IMR-90 (cell line): ENCODE measurements around the gene PRKN. TPM values are rescaled to one million over a fixed set of nuclear protein-coding genes. Genes with fewer than 3 reads are reported as not detected.

ENCODE experiments used
- ATAC-seq: fragments of 200-7000 bp; cut with Tn5 transposase; 2 replicates; pipeline ENCODE4 v1.9.1; 2020; ENCODE audit warnings: low read depth, mild to moderate bottlenecking, moderate library complexity
- BruUV-seq: library from RNA; stranded (reverse); fragments of 400-500 nt; replicated peaks from 2 replicates; lab custom pipeline; 2021; lab: Mats Ljungman, UMichigan
- CTCF ChIA-PET: fragments of 300-600 bp; formaldehyde crosslinking; extraction: SDS; loops from one replicate; lab custom pipeline; 2021; ENCODE audit warnings: antibody characterized with exemption; lab: Yijun Ruan, JAX
- POLR2A ChIA-PET: fragments of 300-600 bp; sonication (Branson Sonifier 250); formaldehyde crosslinking; loops from one replicate; lab custom pipeline; 2022; ENCODE audit warnings: antibody characterized with exemption; ENCODE audit not compliant: unreplicated experiment; lab: Charles Lee
- DNase-seq: peaks from one replicate; pipeline ENCODE4 v3.0.0; 2013
- H2AFZ ChIP-seq: replicated peaks from 2 replicates; pipeline ENCODE3; 2013; ENCODE audit warnings: low read length, mild to moderate bottlenecking; ENCODE audit not compliant: poor library complexity
- H2AK5ac ChIP-seq: 2 replicates; pipeline ENCODE4 v1.6.1; 2013; ENCODE audit warnings: low read depth, low read length, inconsistent platforms
- H2AK9ac ChIP-seq: replicated peaks from 2 replicates; pipeline ENCODE3; 2013; ENCODE audit warnings: mild to moderate bottlenecking, low read depth, low read length, moderate library complexity; ENCODE audit not compliant: poor library complexity
- H2BK120ac ChIP-seq: 2 replicates; pipeline ENCODE4 v1.6.1; 2013; ENCODE audit warnings: low read depth, low read length, inconsistent platforms
- H2BK15ac ChIP-seq: 3 replicates; pipeline ENCODE4 v1.6.1; 2013; ENCODE audit warnings: low read depth, low read length, inconsistent platforms
- H2BK20ac ChIP-seq: 2 replicates; pipeline ENCODE4 v1.6.1; 2013; ENCODE audit warnings: low read depth, mild to moderate bottlenecking, inconsistent platforms, low read length, moderate library complexity
- H2BK5ac ChIP-seq: 2 replicates; pipeline ENCODE4 v1.6.1; 2013; ENCODE audit warnings: mild to moderate bottlenecking, low read depth, low read length, inconsistent platforms; ENCODE audit not compliant: poor library complexity, severe bottlenecking
- H3K14ac ChIP-seq: replicated peaks from 2 replicates; pipeline ENCODE4 v1.6.1; 2013; ENCODE audit warnings: low read depth, low read length, inconsistent platforms
- H3K18ac ChIP-seq: 2 replicates; pipeline ENCODE4 v1.6.1; 2013; ENCODE audit warnings: low read depth, low read length, control low read depth
- H3K23ac ChIP-seq: 2 replicates; pipeline ENCODE4 v1.6.1; 2013; ENCODE audit warnings: low read depth, low read length, inconsistent platforms
- H3K27ac ChIP-seq: 2 replicates; pipeline ENCODE4 v1.5.1; 2013; ENCODE audit warnings: mild to moderate bottlenecking, control low read depth, low read length; ENCODE audit not compliant: insufficient read depth
- H3K27me3 ChIP-seq: 2 replicates; pipeline ENCODE4 v1.6.1; 2013; ENCODE audit warnings: low read length; ENCODE audit not compliant: control insufficient read depth, insufficient read depth
- H3K36me3 ChIP-seq: 2 replicates; pipeline ENCODE4 v1.6.1; 2013; ENCODE audit warnings: low read length, mixed read lengths; ENCODE audit not compliant: control insufficient read depth, insufficient read depth
- H3K4ac ChIP-seq: 2 replicates; pipeline ENCODE4 v1.6.1; 2013; ENCODE audit warnings: low read depth, low read length, inconsistent platforms
- H3K4me1 ChIP-seq: 2 replicates; pipeline ENCODE4 v1.6.1; 2013; ENCODE audit warnings: low read length, mixed read lengths; ENCODE audit not compliant: control insufficient read depth, insufficient read depth
- H3K4me2 ChIP-seq: 2 replicates; pipeline ENCODE4 v1.6.1; 2013; ENCODE audit warnings: low read depth, mild to moderate bottlenecking, control low read depth, low read length, moderate library complexity
- H3K4me3 ChIP-seq: 2 replicates; pipeline ENCODE4 v1.5.1; 2013; ENCODE audit warnings: low read depth, mild to moderate bottlenecking, control low read depth, low read length, moderate library complexity; ENCODE audit not compliant: insufficient read depth
- H3K56ac ChIP-seq: 2 replicates; pipeline ENCODE4 v1.6.1; 2013; ENCODE audit warnings: low read length, inconsistent platforms; ENCODE audit not compliant: insufficient read depth; ENCODE audit errors: extremely low read depth
- H3K79me1 ChIP-seq, 2 experiments: 2 replicates each; pipeline ENCODE4 v1.6.1; 2013; ENCODE audit warnings: low read length in 2 of 2, inconsistent platforms in 1 of 2, low read depth in 1 of 2
- H3K9ac ChIP-seq: 2 replicates; pipeline ENCODE4 v1.6.1; 2013; ENCODE audit warnings: low read depth, low read length, control low read depth
- H3K9me1 ChIP-seq: 2 replicates; pipeline ENCODE4 v1.6.1; 2013; ENCODE audit warnings: low read length, inconsistent platforms; ENCODE audit not compliant: insufficient read depth
- H3K9me3 ChIP-seq: 2 replicates; pipeline ENCODE4 v1.6.1; 2013; ENCODE audit warnings: low read length; ENCODE audit not compliant: control insufficient read depth, insufficient read depth
- H4K20me1 ChIP-seq: 2 replicates; pipeline ENCODE4 v1.6.1; 2013; ENCODE audit warnings: low read length, inconsistent platforms; ENCODE audit not compliant: insufficient read depth
- H4K5ac ChIP-seq: 2 replicates; pipeline ENCODE4 v1.6.1; 2013; ENCODE audit warnings: mild to moderate bottlenecking, low read depth, low read length, control low read depth
- H4K8ac ChIP-seq, 2 experiments: 2 replicates each; pipeline ENCODE4 v1.6.1; 2013; ENCODE audit warnings: low read depth in 2 of 2, low read length in 2 of 2, control low read depth in 1 of 2, inconsistent platforms in 1 of 2
- H4K91ac ChIP-seq: 2 replicates; pipeline ENCODE4 v1.6.1; 2013; ENCODE audit warnings: low read depth, low read length, inconsistent platforms; ENCODE audit not compliant: insufficient read depth
- MAFK ChIP-seq: IDR thresholded peaks from 2 replicates; pipeline ENCODE4 v1.6.1; 2012; ENCODE audit warnings: low read depth, low read length, improper control_type of control experiment
- MAZ ChIP-seq: IDR thresholded peaks from 2 replicates; pipeline ENCODE4 v1.6.1; 2012; ENCODE audit warnings: low read depth, mild to moderate bottlenecking, low read length, improper control_type of control experiment, moderate library complexity, borderline replicate concordance
- POLR2A ChIP-seq: IDR thresholded peaks from 2 replicates; pipeline ENCODE4 v1.6.1; 2012; ENCODE audit warnings: mild to moderate bottlenecking, low read depth, low read length
- SMC3 ChIP-seq: fragments of 150-350 bp; IDR thresholded peaks from 2 replicates; pipeline ENCODE4 v1.6.1; 2016; ENCODE audit warnings: low read depth, mild to moderate bottlenecking, antibody characterized with exemption, low read length, moderate library complexity
- WGBS, 2 experiments: methylation state at CpG; one replicate each; pipeline versions ENCODE4 v1.1.5 to v1.1.7; 2013; ENCODE audit warnings: missing lambda C conversion rate in 2 of 2; ENCODE audit not compliant: insufficient read length in 1 of 2; ENCODE audit errors: extremely low coverage in 2 of 2; 5-methylcytosine and 5-hydroxymethylcytosine counted together
- dilution Hi-C: fragments of 300-500 bp; cut with HindIII; formaldehyde crosslinking; loops from one replicate; pipeline ENCODE4 v1.14.3; 2018; ENCODE audit warnings: low sequenced_read_pairs; ENCODE audit not compliant: unreplicated experiment
- in situ Hi-C: fragments of 300-500 bp; cut with MboI; formaldehyde crosslinking; loops from 3 replicates; pipeline ENCODE4 v1.14.3; 2019; ENCODE audit warnings: low sequenced_read_pairs, inconsistent platforms, mixed read lengths
- intact Hi-C: fragments of 100-400 bp; cut with micrococcal nuclease; formaldehyde crosslinking; loops from 2 replicates; pipeline ENCODE4 v1.10.0; 2022
- polyA plus RNA-seq, 3 experiments: library from polyadenylated mRNA; depleted of rRNA; stranded (reverse); fragments of >200 nt; gene quantifications; 2 replicates each; pipeline ENCODE4 v1.2.3, GENCODE V29; 2012; ENCODE audit warnings: low replicate concordance in 1 of 3
- total RNA-seq: library from RNA; depleted of rRNA; stranded (reverse); fragments of >200 nt; gene quantifications from 2 replicates; pipeline ENCODE4 v1.2.3, GENCODE V29; 2012

PRKN gene
- total and polyA plus RNA-seq, 2 of the 4 experiments (the other 2 are of a cell fraction): 0.15 to 0.18 TPM

- no peak for ATAC-seq
- H2AFZ ChIP-seq: no peak overlapping the region
- DNase-seq: no peak
- BruUV-seq: no TSS peak
- no peak overlapping the region for H2BK20ac ChIP-seq
- H3K56ac ChIP-seq: no peak overlapping the region
- H3K9me3 ChIP-seq: peaks cover 5% of the 10 kb centered on the region
- no peaks in the 10 kb centered on the region for H3K36me3 ChIP-seq
- H4K20me1 ChIP-seq: no peaks in the 10 kb centered on the region
- H2BK120ac ChIP-seq: no peak overlapping the region
- in situ Hi-C loops (no loop called here), dilution Hi-C loops (no loop called here), intact Hi-C loops (no loop called here)
- CTCF ChIA-PET: no interaction called here
- H4K8ac ChIP-seq: no peak overlapping the region
- H2BK5ac ChIP-seq: no peak overlapping the region
- TF ChIP-seq MAFK (0 out of 2 replicates have a peak, but pooled peaks have one; percentile 9), MAZ (no peak), POLR2A (no peak), SMC3 (no peak)
- H3K9me1 ChIP-seq: no peaks in the 10 kb centered on the region
- no peak overlapping the region for H3K9ac ChIP-seq
- no peak overlapping the region for H2AK9ac ChIP-seq
- no peaks in the 10 kb centered on the region for H3K4me1 ChIP-seq
- H4K91ac ChIP-seq: no peak overlapping the region
- no peak overlapping the region for H2BK15ac ChIP-seq
- H3K23ac ChIP-seq: no peak overlapping the region
- WGBS, 2 experiments: no CpG with 5 or more reads among the region's 6 CpGs
- no peak overlapping the region for H3K14ac ChIP-seq
- POLR2A ChIA-PET: no interaction called here
- no peak overlapping the region for H3K4ac ChIP-seq
- H3K4me2 ChIP-seq: no peak overlapping the region
- no peak overlapping the region for H3K18ac ChIP-seq
- H4K5ac ChIP-seq: no peak overlapping the region
- H3K4me3 ChIP-seq: no peak overlapping the region
- H3K27me3 ChIP-seq: no peaks in the 10 kb centered on the region
- no peak overlapping the region for H3K27ac ChIP-seq
- no peak overlapping the region for H2AK5ac ChIP-seq
- H3K79me1 ChIP-seq: no peaks in the 10 kb centered on the region
These were observed 109.0 kb downstream of the PRKN start for GRCh38 chr6:162618448-162619002.
